HPDE6-E6E7 (cell line): ENCODE measurements around the gene IL11.
A peak's percentile ranks its signal among the peaks of the same experiment; 100 is the strongest.

Experiments
- DNase-seq: peaks from one replicate; pipeline ENCODE4 v3.0.0; 2011; ENCODE audit warnings: missing footprints; ENCODE audit errors: extremely low spot score

The IL11 gene

DNA sequence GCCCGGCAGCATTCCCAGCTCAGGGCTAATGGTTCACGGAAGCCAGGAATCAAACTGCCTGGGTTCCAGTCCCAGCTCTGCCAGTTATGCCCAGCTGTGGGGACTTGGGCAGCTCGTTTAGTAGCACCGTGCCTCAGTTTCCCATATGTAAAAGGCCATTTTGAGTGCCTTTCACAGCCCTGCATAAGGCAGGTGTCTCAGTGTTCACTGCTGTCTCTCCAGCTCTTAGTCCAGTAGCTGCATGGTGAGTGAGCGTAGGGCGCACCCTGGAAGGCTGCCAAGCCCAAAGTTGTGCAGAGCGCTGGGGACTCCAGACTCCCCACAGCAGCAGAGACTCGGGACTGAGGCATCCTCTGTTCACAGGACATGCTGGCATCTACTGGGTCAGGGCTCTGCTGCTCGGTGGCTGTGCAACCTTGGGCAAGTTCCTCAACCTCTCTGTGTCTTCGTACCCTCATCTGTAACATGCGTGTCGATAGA, 21.0 kb upstream of the IL11 start:
- DNase-seq: no peak

GRCh38 chr19:55390461-55390880, 20.2 kb upstream of the IL11 start:
- DNase-seq: no peak

- DNase-seq: no peak
Observed at GRCh38 chr19:55389386-55390317, 19.4 kb upstream of the IL11 start.

DNA sequence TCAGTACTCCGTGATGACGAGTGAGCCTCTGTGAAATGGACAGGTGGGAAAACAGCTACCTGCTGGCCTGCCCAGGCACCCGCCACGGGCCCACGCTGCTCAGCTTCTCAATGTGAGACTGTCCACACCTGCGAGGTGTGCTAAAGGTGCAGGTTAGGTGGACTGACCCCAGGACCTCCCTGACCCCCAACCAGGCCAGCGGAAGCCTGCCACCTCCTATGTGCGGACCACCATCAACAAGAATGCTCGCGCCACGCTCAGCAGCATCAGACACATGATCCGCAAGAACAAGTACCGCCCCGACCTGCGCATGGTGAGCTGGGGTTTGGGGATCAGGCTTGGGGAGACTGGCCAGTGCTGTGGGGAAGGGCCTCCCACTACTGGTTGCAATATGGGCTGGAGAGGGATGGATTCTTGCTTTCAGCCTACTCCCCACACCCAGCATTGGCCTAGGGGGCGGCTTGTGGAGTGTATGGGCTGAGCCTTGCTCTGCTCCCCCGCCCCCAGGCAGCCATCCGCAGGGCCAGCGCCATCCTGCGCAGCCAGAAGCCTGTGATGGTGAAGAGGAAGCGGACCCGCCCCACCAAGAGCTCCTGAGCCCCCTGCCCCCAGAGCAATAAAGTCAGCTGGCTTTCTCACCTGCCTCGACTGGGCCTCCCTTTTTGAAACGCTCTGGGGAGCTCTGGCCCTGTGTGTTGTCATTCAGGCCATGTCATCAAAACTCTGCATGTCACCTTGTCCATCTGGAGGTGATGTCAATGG, 17.7 kb upstream of the IL11 start:
- DNase-seq: no peak

DNA sequence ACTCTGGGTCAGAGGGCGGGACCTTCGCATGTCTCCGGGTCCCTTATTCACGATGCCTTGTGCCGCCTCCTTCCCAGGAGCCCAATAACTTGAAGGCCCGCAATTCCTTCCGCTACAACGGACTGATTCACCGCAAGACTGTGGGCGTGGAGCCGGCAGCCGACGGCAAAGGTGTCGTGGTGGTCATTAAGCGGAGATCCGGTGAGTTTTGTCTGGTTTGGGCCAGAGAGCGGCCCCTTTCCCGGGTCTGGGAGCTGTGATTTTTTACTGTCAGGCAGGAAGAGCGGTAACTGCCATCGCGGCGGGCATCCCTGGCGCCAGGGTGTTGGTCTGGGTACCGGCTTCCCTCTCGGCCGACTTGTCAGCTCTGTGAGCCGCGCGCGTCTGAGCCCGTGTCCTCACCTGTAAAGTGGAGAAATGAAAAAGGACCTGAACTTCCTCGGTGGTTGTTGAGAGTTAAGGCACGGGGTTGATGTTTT, 16.3 kb upstream of the IL11 start:
- DNase-seq: no peak

- peak; percentile 88 for DNase-seq
Observed at GRCh38 chr19:55385724-55386492, 15.6 kb upstream of the IL11 start, which contains the start of gene RPL28. RPL28 (plus strand) TSS chr19:55385932; CDS start chr19:55386358, 426 bp downstream.

DNA sequence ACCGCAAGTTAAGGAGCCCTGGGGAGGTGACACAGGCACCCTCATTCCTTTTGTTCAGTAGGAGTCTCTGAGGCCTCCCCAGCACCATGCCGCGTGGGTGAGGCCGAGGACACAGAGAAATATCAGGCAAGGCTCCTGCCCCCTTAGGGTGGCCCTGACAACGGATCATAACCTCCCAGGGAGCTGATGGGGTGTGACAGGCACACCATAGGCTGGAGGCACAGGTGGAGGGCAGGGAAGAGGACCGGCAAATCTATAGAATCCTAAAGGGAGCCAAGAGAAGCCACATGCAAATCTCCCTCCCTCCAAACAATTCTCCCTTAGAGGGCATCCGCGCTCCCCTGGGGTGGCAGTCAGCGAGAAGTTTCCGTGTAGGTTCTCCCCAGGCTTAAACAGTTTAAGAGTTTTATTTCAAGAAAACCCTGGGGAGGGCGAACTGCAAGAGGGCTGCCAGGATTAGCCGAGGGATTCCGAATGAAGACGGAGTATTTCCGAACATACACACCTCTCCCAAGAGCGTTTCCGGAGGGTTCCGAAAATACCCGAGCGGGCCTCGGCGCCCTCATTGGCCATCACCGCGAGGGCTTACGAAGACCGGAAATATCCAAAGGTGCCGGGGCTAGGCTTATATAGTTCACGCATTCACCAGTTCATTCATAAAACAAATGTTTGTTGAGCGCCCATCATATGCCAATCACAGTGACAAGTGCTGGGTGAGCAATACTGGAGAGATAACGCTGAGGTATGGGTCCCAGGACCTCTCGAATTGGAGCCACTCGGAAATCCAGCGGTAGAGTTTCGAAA, 14.9 kb upstream of the IL11 start:
- DNase-seq: peak; percentile 78

GRCh38 chr19:55384131-55384919, 14.1 kb upstream of the IL11 start, which contains the start of gene TMEM238:
TMEM238 (minus strand) TSS chr19:55384292; CDS start chr19:55384259, 33 bp downstream.
- no peak for DNase-seq

DNA sequence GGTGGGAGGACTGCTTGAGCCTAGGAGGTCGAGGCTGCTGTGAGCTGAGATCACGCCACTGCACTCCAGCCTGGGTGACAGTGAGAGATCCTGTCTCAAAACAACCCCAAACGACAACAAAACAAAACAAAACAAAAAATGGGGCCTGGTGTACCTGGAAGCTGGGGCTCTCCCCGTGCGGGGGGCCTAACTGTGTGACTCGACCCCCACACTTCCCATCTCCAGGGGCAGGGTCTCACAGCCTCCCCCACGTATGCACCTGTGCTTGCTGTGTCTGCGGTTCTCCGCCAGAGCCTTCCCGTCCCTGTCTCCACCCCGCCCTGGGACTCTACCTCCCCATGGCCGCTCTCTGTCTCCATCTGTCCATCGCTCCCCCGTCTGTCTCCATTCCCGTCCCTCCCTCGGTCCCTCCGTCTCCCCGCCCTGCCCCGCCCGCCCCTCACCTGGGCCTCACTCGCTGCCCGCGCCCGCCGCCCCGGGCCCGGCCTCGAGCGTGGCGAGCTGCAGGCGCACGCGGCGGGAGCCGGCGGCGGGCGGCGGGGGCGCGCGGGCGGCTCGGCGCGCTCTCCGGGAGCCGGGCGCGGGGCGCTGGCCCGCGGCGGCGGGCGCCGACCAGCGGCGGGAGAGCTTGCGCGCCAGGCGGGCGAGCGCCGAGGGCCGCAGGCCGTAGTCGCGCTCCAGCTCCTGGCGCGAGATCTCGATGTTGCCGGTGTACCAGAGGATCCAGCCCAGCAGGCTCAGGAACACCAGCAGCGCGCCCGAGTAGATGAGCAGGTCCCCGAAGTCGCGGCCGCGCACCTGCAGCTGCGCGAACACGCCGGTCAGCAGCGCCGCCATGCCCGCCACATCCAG, 13.2 kb upstream of the IL11 start:
- DNase-seq: no peak

DNA sequence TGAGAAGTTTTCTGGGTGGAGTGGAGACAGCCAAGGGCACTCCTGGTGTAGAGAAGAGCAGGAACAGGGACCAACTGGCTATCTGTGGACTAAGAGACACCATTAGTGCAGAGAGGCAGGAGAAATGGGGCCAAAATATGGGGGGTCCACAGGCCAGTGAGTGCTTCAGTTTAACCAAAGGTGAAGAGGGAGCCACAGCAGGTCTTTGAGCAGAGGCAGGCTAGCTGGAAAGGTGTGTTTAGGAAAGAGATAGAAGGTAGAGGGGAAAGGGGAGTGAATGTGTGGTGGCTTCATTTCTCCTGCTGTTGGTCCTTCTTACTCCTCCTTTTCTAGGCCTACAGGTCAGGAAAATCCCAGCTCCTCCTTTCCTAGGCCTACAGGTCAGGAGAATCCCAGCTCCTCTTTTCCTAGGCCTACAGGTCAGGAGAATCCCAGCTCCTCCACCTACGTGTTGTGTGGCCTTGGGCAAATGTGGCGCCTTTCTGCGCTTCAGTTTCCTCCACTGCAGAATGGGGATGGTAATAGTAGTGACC, 12.3 kb upstream of the IL11 start:
- DNase-seq: no peak

GRCh38 chr19:55382013-55382412, 11.8 kb upstream of the IL11 start:
- no peak for DNase-seq

GRCh38 chr19:55379174-55379573, 8.9 kb upstream of the IL11 start:
- DNase-seq: no peak

- DNase-seq: no peak
Observed at GRCh38 chr19:55377356-55378131, 7.3 kb upstream of the IL11 start.

- DNase-seq: no peak
Observed at GRCh38 chr19:55376241-55376933, 6.1 kb upstream of the IL11 start, which contains the start of gene TMEM190. TMEM190 (plus strand) TSS chr19:55376826; CDS start chr19:55376854, 28 bp downstream.

DNA sequence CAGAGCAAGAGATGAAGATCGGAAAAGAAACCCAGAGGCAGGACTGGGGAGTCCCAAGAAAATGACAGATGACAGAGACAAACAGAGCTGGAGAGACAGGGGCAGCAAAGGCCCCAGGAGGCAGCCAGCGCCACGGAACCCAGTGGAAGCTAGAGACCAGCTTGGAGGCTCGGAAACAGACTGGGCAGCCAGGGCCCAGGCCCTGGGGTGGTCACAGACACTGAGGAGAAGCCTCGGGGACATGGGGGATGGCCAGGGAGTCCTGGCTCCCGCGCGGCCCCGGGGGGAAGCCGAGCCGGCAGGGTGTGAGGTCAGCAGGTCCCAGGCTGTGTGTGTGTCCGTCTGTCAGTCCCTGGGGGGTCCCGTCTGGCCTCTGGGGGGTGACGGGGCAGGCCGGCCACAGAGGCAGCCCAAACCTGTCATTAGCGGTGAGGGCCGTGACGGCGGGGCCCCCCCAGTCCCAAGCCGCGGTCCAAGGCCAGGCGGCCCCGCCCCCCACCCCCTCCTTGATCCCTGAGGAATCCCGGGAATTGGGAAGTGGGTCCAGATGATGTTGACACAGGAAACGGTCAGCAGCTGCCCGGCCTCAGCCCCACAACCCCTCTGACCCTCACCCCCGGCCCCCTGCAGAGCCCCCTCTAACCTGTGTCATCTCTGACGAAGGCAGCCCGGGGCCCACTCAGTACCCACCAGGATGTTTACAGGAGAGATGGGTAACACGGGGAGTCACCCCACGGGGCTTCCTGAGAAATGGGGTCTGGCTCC, 3.9 kb upstream of the IL11 start:
- DNase-seq: no peak

DNA sequence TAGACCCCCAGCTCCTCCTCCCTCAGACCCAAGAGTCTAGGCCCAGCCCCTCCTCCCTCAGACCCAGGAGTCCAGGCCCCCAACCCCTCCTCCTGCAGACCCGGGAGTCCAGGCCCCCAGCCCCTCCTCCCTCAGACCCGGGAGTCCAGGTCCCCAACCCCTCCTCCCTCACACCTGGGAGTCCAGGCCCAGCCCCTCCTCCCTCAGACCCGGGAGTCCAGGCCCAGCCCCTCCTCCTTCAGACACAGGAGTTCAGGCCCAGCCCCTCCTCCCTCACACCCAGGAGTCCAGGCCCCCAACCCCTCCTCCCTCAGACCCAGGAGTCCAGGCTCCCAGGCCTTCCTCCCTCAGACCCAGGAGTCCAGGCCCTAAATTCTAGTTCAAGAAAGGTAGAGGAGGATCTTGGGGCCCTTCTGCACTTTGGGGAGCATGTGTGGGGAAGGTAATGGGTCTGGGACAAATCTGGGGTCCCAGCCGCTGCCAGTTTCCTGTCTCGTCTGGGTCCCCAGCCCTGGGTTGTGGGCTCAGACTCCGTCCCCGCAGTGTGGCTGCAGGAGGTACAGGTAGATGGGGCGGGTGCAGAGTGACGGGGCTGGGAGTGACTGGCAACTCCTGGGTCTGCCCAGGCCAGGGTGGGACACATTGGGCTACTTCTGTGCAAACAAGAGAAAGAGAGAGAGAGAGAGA, 3.2 kb upstream of the IL11 start:
- no peak for DNase-seq
